LNCaP clone FGC (cell line): ENCODE results near the gene PCDHGA12.
"Not testable (repeated sequence)": the region's sequence is repeated elsewhere in the genome, so short reads cannot be mapped to it uniquely, and the experiment has no call there.

Experiments
- DNase-seq: peaks from one replicate; pipeline ENCODE4 v3.0.0-alpha.2; 2011; ENCODE audit warnings: low read depth
- H3K4me3 ChIP-seq: 2 replicates; pipeline ENCODE4 v1.5.1; 2011; ENCODE audit warnings: mild to moderate bottlenecking, low read depth, low read length, control low read depth
- TF ChIP-seq, protein P1 (sequence below): IDR thresholded peaks from 2 replicates; pipeline ENCODE4 v1.5.1; 2012; ENCODE audit warnings: mild to moderate bottlenecking; ENCODE audit not compliant: control insufficient read depth, insufficient read depth; ENCODE audit errors: extremely low read depth

PCDHGA12 gene

DNA sequence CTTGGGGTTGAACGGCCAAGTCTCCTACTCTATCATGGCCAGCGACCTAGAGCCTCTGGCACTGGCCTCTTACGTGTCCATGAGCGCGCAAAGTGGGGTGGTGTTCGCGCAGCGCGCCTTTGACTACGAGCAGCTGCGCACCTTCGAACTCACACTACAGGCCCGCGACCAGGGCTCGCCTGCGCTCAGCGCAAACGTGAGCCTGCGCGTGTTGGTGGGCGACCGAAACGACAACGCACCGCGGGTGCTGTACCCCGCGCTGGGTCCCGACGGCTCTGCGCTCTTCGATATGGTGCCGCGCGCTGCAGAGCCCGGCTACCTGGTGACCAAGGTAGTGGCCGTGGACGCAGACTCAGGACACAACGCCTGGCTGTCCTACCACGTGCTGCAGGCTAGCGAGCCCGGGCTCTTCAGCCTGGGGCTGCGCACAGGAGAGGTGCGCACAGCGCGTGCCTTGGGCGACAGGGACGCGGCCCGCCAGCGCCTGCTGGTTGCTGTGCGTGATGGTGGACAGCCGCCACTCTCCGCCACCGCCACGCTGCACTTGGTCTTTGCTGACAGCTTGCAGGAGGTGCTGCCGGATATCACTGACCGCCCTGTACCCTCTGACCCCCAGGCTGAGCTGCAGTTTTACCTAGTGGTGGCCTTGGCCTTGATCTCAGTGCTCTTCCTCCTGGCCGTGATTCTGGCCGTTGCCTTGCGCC lies 30.6 kb upstream of the PCDHGA12 start:
- TF ChIP-seq, protein P1, sequence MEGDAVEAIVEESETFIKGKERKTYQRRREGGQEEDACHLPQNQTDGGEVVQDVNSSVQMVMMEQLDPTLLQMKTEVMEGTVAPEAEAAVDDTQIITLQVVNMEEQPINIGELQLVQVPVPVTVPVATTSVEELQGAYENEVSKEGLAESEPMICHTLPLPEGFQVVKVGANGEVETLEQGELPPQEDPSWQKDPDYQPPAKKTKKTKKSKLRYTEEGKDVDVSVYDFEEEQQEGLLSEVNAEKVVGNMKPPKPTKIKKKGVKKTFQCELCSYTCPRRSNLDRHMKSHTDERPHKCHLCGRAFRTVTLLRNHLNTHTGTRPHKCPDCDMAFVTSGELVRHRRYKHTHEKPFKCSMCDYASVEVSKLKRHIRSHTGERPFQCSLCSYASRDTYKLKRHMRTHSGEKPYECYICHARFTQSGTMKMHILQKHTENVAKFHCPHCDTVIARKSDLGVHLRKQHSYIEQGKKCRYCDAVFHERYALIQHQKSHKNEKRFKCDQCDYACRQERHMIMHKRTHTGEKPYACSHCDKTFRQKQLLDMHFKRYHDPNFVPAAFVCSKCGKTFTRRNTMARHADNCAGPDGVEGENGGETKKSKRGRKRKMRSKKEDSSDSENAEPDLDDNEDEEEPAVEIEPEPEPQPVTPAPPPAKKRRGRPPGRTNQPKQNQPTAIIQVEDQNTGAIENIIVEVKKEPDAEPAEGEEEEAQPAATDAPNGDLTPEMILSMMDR: no peak
- DNase-seq: no peak
- H3K4me3 ChIP-seq: no peak overlapping the region

DNA sequence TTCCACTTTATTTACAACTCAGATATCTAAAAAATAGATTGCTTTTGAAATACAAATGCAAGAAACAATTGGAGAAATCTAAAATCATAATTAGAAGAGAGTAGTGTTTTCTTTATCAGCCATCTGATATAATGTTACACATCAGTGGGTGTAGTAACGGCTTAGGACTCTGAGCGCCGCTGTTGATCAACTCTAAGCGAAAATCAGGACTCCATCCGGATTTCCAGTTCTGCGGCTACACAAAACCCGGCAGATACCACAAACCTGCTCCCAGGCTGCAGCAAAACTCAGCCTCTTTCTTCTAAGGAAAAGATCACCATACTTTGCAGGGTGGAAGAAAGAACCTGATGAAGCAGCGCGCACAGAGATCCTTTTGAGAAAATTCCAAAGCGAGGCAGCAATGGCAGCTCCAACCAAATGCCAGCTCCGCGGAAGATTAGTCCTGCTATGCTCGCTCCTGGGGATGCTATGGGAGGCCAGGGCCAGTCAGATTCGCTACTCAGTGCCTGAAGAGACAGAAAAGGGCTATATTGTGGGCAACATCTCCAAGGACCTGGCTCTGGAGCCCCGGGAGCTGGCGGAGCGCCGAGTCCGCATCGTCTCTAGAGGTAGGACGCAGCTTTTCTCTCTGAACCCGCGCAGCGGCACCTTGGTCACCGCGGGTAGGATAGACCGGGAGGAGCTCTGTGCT lies 27.6 kb upstream of the PCDHGA12 start, which contains the start of gene PCDHGA9:
PCDHGA9 (plus strand) TSS at position 226 of the 691 bp plus-strand sequence; CDS start at position 401, 175 bp downstream.
- H3K4me3 ChIP-seq: peak within 1 kb of the TSS; percentile 18; the same call in 1 of the 2 replicates
- DNase-seq: no peak
- TF ChIP-seq, protein P1: peak; percentile 32

DNA sequence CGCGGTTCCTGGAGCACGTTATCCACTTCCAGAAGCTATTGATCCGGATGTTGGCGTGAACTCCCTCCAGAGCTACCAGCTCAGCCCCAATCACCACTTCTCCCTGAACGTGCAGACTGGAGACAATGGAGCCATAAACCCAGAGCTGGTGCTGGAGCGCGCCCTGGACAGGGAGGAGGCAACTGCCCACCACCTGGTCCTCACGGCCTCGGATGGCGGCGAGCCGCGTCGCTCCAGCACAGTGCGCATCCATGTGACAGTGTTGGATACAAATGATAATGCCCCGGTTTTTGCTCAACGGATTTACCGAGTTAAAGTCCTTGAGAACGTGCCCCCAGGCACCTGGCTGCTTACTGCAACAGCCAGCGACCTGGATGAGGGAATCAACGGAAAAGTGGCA lies 26.9 kb upstream of the PCDHGA12 start:
- TF ChIP-seq, protein P1: no peak
- DNase-seq: no peak
- no peak overlapping the region for H3K4me3 ChIP-seq

DNA sequence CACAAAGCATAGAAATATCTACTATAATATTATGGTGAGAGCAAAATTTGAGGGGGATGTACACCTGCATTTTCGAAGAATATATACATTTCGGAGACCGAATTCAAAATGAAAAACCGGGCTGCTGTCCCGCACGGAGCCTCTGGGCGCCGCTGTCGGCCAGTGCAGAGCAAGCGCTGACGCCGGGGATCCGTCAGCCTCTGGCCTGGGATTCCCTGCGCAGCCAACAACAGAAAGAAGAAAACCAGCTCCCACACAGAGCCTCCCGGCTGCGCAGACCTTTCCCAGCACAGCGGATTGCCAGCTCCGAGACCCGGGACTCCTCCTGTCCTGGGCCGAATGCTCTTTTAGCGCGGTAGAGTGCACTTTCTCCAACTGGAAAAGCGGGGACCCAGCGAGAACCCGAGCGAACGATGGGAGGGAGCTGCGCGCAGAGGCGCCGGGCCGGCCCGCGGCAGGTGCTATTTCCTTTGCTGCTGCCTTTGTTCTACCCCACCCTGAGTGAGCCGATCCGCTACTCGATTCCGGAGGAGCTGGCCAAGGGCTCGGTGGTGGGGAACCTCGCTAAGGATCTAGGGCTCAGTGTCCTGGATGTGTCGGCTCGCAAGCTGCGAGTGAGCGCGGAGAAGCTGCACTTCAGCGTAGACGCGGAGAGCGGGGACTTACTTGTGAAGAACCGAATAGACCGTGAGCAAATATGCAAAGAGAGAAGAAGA lies 22.4 kb upstream of the PCDHGA12 start, which contains the start of gene PCDHGB6:
PCDHGB6 (plus strand) TSS at position 232 of the 716 bp plus-strand sequence; CDS start at position 414, 182 bp downstream.
- not testable (repeated sequence) for DNase-seq, H3K4me3 ChIP-seq
- TF ChIP-seq, protein P1: peak; percentile 37; the same call in 1 of the 2 replicates

DNA sequence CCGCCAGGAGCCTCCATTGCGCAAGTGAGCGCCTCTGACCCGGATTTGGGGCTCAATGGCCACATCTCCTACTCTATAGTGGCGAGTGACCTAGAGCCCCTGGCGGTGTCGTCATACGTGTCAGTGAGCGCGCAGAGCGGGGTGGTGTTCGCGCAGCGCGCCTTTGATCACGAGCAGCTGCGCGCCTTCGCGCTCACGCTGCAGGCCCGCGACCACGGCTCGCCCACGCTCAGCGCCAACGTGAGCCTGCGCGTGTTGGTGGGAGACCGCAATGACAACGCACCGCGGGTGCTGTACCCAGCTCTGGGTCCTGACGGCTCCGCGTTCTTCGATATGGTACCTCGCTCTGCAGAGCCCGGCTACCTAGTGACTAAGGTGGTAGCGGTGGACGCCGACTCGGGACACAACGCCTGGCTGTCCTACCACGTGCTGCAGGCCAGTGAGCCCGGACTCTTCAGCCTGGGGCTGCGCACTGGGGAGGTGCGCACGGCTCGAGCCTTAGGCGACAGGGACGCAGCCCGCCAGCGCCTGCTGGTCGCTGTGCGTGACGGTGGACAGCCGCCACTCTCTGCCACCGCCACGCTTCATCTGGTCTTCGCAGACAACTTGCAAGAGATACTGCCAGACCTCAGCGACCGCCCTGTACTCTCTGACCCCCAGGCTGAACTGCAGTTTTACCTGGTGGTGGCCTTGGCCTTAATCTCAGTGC lies 20.6 kb upstream of the PCDHGA12 start:
- H3K4me3 ChIP-seq: no peak overlapping the region
- TF ChIP-seq, protein P1: no peak
- no peak for DNase-seq

DNA sequence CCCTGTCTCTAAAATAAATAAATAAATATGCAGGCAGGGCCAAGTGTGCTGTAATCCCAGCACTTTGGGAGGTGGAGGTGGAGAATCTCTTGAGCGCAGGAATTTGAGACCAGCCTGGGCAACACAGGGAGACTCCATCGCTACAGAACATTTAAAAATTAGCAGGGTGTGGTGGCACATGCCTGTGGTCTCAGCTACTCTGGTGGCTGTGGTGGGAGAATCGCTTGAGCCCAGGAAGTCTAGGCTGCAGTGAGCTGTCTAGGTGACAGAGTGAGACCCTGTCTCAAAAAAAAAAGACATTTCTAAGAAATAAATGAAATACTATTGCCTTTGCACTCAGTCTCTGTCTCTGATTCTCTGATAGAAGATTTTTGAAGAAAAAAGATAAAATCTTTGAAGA lies 18.7 kb upstream of the PCDHGA12 start:
- no peak overlapping the region for H3K4me3 ChIP-seq
- DNase-seq: no peak
- TF ChIP-seq, protein P1: no peak
